K562 (cell line): ENCODE measurements around the gene GIPR. TPM values are rescaled to one million over a fixed set of nuclear protein-coding genes. Genes with fewer than 3 reads are reported as not detected.
A peak's percentile ranks its signal among the peaks of the same experiment; 100 is the strongest.

Source experiments
- ARID4B ChIP-seq: sonication (generic); formaldehyde crosslinking; IDR thresholded peaks from 2 replicates; pipeline ENCODE4 v1.8.0; 2022; ENCODE audit warnings: mild to moderate bottlenecking, missing genetic modification reagents
- CBX1 ChIP-seq: sonication (generic); IDR thresholded peaks from 2 replicates; pipeline ENCODE4 v1.6.1; 2016; ENCODE audit warnings: antibody characterized with exemption, low read depth, mild to moderate bottlenecking
- E2F3 ChIP-seq: fragments of 250-450 bp; sonication (Bioruptor Pico); IDR thresholded peaks from 2 replicates; pipeline ENCODE4 v1.4.0; 2020; ENCODE audit warnings: mild to moderate bottlenecking
- FOXP1 ChIP-seq: sonication (generic); formaldehyde crosslinking; IDR thresholded peaks from 2 replicates; pipeline ENCODE4 v1.8.0; 2022; ENCODE audit warnings: mild to moderate bottlenecking, missing genetic modification reagents
- HCFC1 ChIP-seq: IDR thresholded peaks from 2 replicates; pipeline ENCODE4 v1.6.1; 2012; ENCODE audit warnings: low read depth, low read length, improper control_type of control experiment
- KDM1A ChIP-seq, 2 experiments: fragments of 450-650 bp; IDR thresholded peaks; 2 replicates each; pipeline ENCODE4 v1.6.1; 2016; ENCODE audit warnings: mild to moderate bottlenecking in 2 of 2
- KLF6 ChIP-seq: fragments of 250-450 bp; sonication (Bioruptor Pico); IDR thresholded peaks from 2 replicates; pipeline ENCODE4 v1.4.0; 2020; ENCODE audit warnings: mild to moderate bottlenecking, moderate library complexity, borderline replicate concordance
- NONO ChIP-seq, 2 experiments: fragments of 200-400 bp in 1 of 2; fragments of 450-650 bp in 1 of 2; formaldehyde crosslinking in 1 of 2; IDR thresholded peaks; 2 replicates each; pipeline ENCODE4 v1.6.1; 2017; ENCODE audit warnings: low read depth in 2 of 2, mild to moderate bottlenecking in 2 of 2, moderate library complexity in 2 of 2, low read length in 1 of 2
- NR1H2 ChIP-seq: sonication (generic); formaldehyde crosslinking; IDR thresholded peaks from 2 replicates; pipeline ENCODE4 v1.4.0; 2020; ENCODE audit warnings: mild to moderate bottlenecking, missing genetic modification reagents
- RNF2 ChIP-seq: sonication (generic); IDR thresholded peaks from 2 replicates; pipeline ENCODE4 v1.6.1; 2016
- ZFP30 ChIP-seq: fragments of 250-450 bp; sonication (Bioruptor Pico); IDR thresholded peaks from 2 replicates; pipeline ENCODE4 v1.8.0; 2022; ENCODE audit warnings: moderate library complexity, mild to moderate bottlenecking, inconsistent platforms, borderline replicate concordance
- ZNF280A ChIP-seq: fragments of 450-650 bp; IDR thresholded peaks from 2 replicates; pipeline ENCODE4 v1.6.1; 2018; ENCODE audit warnings: mild to moderate bottlenecking, low read depth; ENCODE audit not compliant: partially characterized antibody
- ZNF551 ChIP-seq: fragments of 250-450 bp; sonication (Bioruptor Pico); IDR thresholded peaks from 2 replicates; pipeline ENCODE4 v1.5.0; 2021; ENCODE audit warnings: mild to moderate bottlenecking, moderate library complexity
- ZNF589 ChIP-seq: fragments of 200-800 bp; sonication (Bioruptor generic); IDR thresholded peaks from 2 replicates; pipeline ENCODE4 v1.6.1; 2016; ENCODE audit warnings: low read depth, missing genetic modification characterization, missing compliant biosample characterization
- ZNF76 ChIP-seq: fragments of 250-450 bp; sonication (Bioruptor Pico); IDR thresholded peaks from 2 replicates; pipeline ENCODE4 v1.4.0; 2020; ENCODE audit warnings: mild to moderate bottlenecking, moderate library complexity, borderline replicate concordance
- ZNF79 ChIP-seq: fragments of 250-450 bp; sonication (Bioruptor Pico); IDR thresholded peaks from 2 replicates; pipeline ENCODE4 v1.4.0; 2020; ENCODE audit warnings: low read depth, mild to moderate bottlenecking, moderate library complexity
- polyA plus RNA-seq, 8 experiments: library from polyadenylated mRNA; depleted of rRNA in 4 of 8; stranded (reverse) in 5 of 8; unstranded in 3 of 8; fragments of >200 nt; fragmentation: Nextera tagmentation in 2 of 8; fragmentation: Illumina TruSeq in 1 of 8; extraction: Ambion mirVana in 2 of 8; extraction: Trizol in 1 of 8; gene quantifications; 2 replicates each; pipeline versions ENCODE4 v1.2.1 to v1.2.3, GENCODE V29; 2011 to 2014; ENCODE audit warnings: inconsistent platforms in 1 of 8, missing spikeins in 1 of 8
- total RNA-seq, 7 experiments: library from RNA; depleted of rRNA in 6 of 7; stranded (reverse); fragments of >200 nt in 6 of 7; fragmentation: Illumina TruSeq in 2 of 7; extraction: Trizol in 2 of 7; gene quantifications; 2 replicates each; pipeline versions ENCODE4 v1.2.1 to v1.2.3, GENCODE V29; 2011 to 2021; ENCODE audit warnings: low replicate concordance in 1 of 7
- TF ChIP-seq, protein P1 (sequence below): sonication (generic); formaldehyde crosslinking; IDR thresholded peaks from 2 replicates; pipeline ENCODE4 v1.8.1; 2023; ENCODE audit warnings: mild to moderate bottlenecking, missing genetic modification reagents, moderate library complexity
- TF ChIP-seq, protein P2 (sequence below): fragments of 250-450 bp; sonication (Bioruptor Pico); IDR thresholded peaks from 2 replicates; pipeline ENCODE4 v1.4.0; 2020; ENCODE audit warnings: mild to moderate bottlenecking, moderate library complexity

Gene GIPR
- total and polyA plus RNA-seq, 9 of the 15 experiments (the other 6 are each of a cell fraction or from before 2014, with no cell fraction given) = 2.2 to 26.8 (median 12.7) TPM

- no peak for TF ChIP-seq ZNF76 (CRISPR knock-in tag)
- no peak for TF ChIP-seq ZNF589
- TF ChIP-seq CBX1 = no peak
- peak; percentile 16; the same call in 1 of the 2 replicates for TF ChIP-seq FOXP1 (CRISPR knock-in tag)
- TF ChIP-seq NR1H2 = no peak
- TF ChIP-seq ZNF551 (CRISPR knock-in tag) = no peak
- TF ChIP-seq KDM1A (IDR thresholded peaks at IDR 0.05) = no peak
- no peak for TF ChIP-seq E2F3 (CRISPR knock-in tag)
- peak; percentile 63 for TF ChIP-seq HCFC1
- TF ChIP-seq, protein P1, sequence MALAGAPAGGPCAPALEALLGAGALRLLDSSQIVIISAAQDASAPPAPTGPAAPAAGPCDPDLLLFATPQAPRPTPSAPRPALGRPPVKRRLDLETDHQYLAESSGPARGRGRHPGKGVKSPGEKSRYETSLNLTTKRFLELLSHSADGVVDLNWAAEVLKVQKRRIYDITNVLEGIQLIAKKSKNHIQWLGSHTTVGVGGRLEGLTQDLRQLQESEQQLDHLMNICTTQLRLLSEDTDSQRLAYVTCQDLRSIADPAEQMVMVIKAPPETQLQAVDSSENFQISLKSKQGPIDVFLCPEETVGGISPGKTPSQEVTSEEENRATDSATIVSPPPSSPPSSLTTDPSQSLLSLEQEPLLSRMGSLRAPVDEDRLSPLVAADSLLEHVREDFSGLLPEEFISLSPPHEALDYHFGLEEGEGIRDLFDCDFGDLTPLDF = peak; percentile 86
- TF ChIP-seq ZNF79 (CRISPR knock-in tag) = no peak
- no peak for TF ChIP-seq ZNF280A
- TF ChIP-seq NONO (IDR thresholded peaks at IDR 0.05; ENCODE audit: low read depth in 2 of 2, low read length in 1 of 2) = no peak
- TF ChIP-seq RNF2 = no peak
- TF ChIP-seq, protein P2, sequence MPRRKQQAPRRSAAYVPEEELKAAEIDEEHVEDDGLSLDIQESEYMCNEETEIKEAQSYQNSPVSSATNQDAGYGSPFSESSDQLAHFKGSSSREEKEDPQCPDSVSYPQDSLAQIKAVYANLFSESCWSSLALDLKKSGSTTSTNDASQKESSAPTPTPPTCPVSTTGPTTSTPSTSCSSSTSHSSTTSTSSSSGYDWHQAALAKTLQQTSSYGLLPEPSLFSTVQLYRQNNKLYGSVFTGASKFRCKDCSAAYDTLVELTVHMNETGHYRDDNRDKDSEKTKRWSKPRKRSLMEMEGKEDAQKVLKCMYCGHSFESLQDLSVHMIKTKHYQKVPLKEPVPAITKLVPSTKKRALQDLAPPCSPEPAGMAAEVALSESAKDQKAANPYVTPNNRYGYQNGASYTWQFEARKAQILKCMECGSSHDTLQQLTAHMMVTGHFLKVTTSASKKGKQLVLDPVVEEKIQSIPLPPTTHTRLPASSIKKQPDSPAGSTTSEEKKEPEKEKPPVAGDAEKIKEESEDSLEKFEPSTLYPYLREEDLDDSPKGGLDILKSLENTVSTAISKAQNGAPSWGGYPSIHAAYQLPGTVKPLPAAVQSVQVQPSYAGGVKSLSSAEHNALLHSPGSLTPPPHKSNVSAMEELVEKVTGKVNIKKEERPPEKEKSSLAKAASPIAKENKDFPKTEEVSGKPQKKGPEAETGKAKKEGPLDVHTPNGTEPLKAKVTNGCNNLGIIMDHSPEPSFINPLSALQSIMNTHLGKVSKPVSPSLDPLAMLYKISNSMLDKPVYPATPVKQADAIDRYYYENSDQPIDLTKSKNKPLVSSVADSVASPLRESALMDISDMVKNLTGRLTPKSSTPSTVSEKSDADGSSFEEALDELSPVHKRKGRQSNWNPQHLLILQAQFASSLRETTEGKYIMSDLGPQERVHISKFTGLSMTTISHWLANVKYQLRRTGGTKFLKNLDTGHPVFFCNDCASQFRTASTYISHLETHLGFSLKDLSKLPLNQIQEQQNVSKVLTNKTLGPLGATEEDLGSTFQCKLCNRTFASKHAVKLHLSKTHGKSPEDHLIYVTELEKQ (CRISPR knock-in tag) = no peak
- no peak for TF ChIP-seq KLF6 (CRISPR knock-in tag)
- no peak for TF ChIP-seq ZFP30 (CRISPR knock-in tag)
- TF ChIP-seq ARID4B (CRISPR knock-in tag) = peak; percentile 45; the same call in 1 of the 2 replicates
Measured at GRCh38 chr19:45691516-45692186, 23.6 kb downstream of the GIPR start, which contains the start of gene SNRPD2 (continued).
